HCT116 (cell line): Measurements from ENCODE around the gene WWOX. TPM values are rescaled to one million over a fixed set of nuclear protein-coding genes. Genes with fewer than 3 reads are reported as not detected.

Experiments
- ATAC-seq: fragments of 200-7000 bp; cut with Tn5 transposase; 2 replicates; pipeline ENCODE4 v1.9.1; 2020; ENCODE audit warnings: mild to moderate bottlenecking, moderate library complexity
- BruUV-seq: library from RNA; stranded (reverse); fragments of 400-500 nt; replicated peaks from 2 replicates; lab custom pipeline; 2021; lab: Mats Ljungman, UMichigan
- CTCF ChIA-PET: fragments of 300-600 bp; sonication (Branson Sonifier 250); formaldehyde crosslinking; loops from one replicate; lab custom pipeline; 2021; ENCODE audit warnings: antibody characterized with exemption; lab: Charles Lee
- POLR2A ChIA-PET: fragments of 300-600, 350-600 bp; sonication (Branson Sonifier 250); formaldehyde crosslinking; loops from one replicate; lab custom pipeline; 2021; ENCODE audit warnings: antibody characterized with exemption; lab: Charles Lee
- RAD21 ChIA-PET, 2 experiments: fragments of 300-600 bp; sonication (Branson Sonifier 250); formaldehyde crosslinking; loops; one replicate each; lab custom pipeline; 2023; ENCODE audit warnings: low total read pairs in 2 of 2; ENCODE audit not compliant: uncharacterized antibody in 2 of 2, unreplicated experiment in 2 of 2, low non-redundant PET in 1 of 2; lab: Charles Lee
- DNase-seq: peaks from one replicate; pipeline ENCODE4 v3.0.0-alpha.2; 2010; ENCODE audit warnings: low read depth, low spot score
- H2AFZ ChIP-seq: fragments of 200-600 bp; shearing (Covaris generic), sonication (generic); 2 replicates; pipeline ENCODE4 v1.6.1; 2017; ENCODE audit warnings: low read depth, mixed run types, mixed read lengths, antibody characterized with exemption, low read length; ENCODE audit not compliant: poor library complexity, severe bottlenecking
- H3K27ac ChIP-seq: 2 replicates; pipeline ENCODE4 v1.5.1; 2012; ENCODE audit warnings: low read depth, low read length
- H3K27me3 ChIP-seq: fragments of 200-600 bp; sonication (generic); 2 replicates; pipeline ENCODE4 v1.6.1; 2016; ENCODE audit warnings: mixed run types, low read length, mixed read lengths; ENCODE audit not compliant: insufficient read depth
- H3K36me3 ChIP-seq, 2 experiments: fragments of 200-500 bp in 1 of 2; fragments of 200-600 bp in 1 of 2; sonication (Bioruptor generic) in 1 of 2; sonication (generic) in 1 of 2; 2 replicates each; pipeline versions ENCODE4 v1.5.1 to v1.6.1; 2014 to 2016; ENCODE audit warnings: low read length in 2 of 2, inconsistent platforms in 1 of 2, mixed read lengths in 1 of 2, mixed run types in 1 of 2; ENCODE audit not compliant: insufficient read depth in 2 of 2, control insufficient read depth in 1 of 2
- H3K4me1 ChIP-seq, 2 experiments: fragments of 200-600 bp in 1 of 2; sonication (generic) in 1 of 2; 2 replicates each; pipeline versions ENCODE4 v1.5.1 to v1.6.1; 2012 to 2017; ENCODE audit warnings: low read length in 2 of 2, inconsistent platforms in 1 of 2, mild to moderate bottlenecking in 1 of 2, mixed read lengths in 1 of 2, mixed run types in 1 of 2, moderate library complexity in 1 of 2; ENCODE audit not compliant: insufficient read depth in 2 of 2, control insufficient read depth in 1 of 2
- H3K4me2 ChIP-seq: fragments of 200-600 bp; sonication (generic); 2 replicates; pipeline ENCODE4 v1.6.1; 2017; ENCODE audit warnings: mixed run types, low read length, mixed read lengths
- H3K4me3 ChIP-seq, 2 experiments: fragments of 200-600 bp in 1 of 2; sonication (generic) in 1 of 2; replicated peaks in 1 of 2; 2 replicates each; pipeline ENCODE4 v1.5.1; 2011 to 2016; ENCODE audit warnings: low read length in 2 of 2, control low read depth in 1 of 2, low read depth in 1 of 2, mild to moderate bottlenecking in 1 of 2, mixed read lengths in 1 of 2, mixed run types in 1 of 2
- H3K79me2 ChIP-seq: fragments of 200-600 bp; sonication (generic); 2 replicates; pipeline ENCODE4 v1.6.1; 2017; ENCODE audit warnings: mild to moderate bottlenecking, mixed run types, low read length, moderate library complexity, mixed read lengths; ENCODE audit not compliant: insufficient read depth
- H3K9ac ChIP-seq: fragments of 200-600 bp; sonication (generic); 2 replicates; pipeline ENCODE4 v1.6.1; 2016; ENCODE audit warnings: low read length, mixed read lengths
- H3K9me2 ChIP-seq: fragments of 200-600 bp; sonication (generic), shearing (Covaris generic); 2 replicates; pipeline ENCODE4 v1.6.1; 2017; ENCODE audit warnings: mixed run types, mild to moderate bottlenecking, moderate library complexity; ENCODE audit not compliant: insufficient read depth
- H3K9me3 ChIP-seq, 2 experiments: fragments of 200-500 bp in 1 of 2; fragments of 200-600 bp in 1 of 2; sonication (Bioruptor generic) in 1 of 2; sonication (generic) in 1 of 2; 2 replicates each; pipeline ENCODE4 v1.6.1; 2014 to 2017; ENCODE audit warnings: low read length in 2 of 2, mixed read lengths in 2 of 2, inconsistent platforms in 1 of 2, low read depth in 1 of 2, mild to moderate bottlenecking in 1 of 2, mixed run types in 1 of 2, moderate library complexity in 1 of 2; ENCODE audit not compliant: control insufficient read depth in 1 of 2, insufficient read depth in 1 of 2
- H4K20me1 ChIP-seq: fragments of 200-600 bp; sonication (generic), shearing (Covaris generic); 2 replicates; pipeline ENCODE4 v1.6.1; 2017; ENCODE audit warnings: mixed run types, mild to moderate bottlenecking, moderate library complexity; ENCODE audit not compliant: insufficient read depth
- CBX3 ChIP-seq: IDR thresholded peaks from 2 replicates; pipeline ENCODE4 v1.6.1; 2012; ENCODE audit warnings: low read depth
- CEBPB ChIP-seq: IDR thresholded peaks from 2 replicates; pipeline ENCODE4 v1.6.1; 2012; ENCODE audit warnings: low read depth
- EGR1 ChIP-seq: IDR thresholded peaks from 2 replicates; pipeline ENCODE4 v1.6.1; 2012; ENCODE audit warnings: low read depth
- ELF1 ChIP-seq: IDR thresholded peaks from 2 replicates; pipeline ENCODE4 v1.6.1; 2012; ENCODE audit warnings: low read depth, borderline replicate concordance
- EZH2 ChIP-seq: fragments of 200-600 bp; sonication (generic); IDR thresholded peaks from 2 replicates; pipeline ENCODE4 v1.6.1; 2017; ENCODE audit warnings: antibody characterized with exemption, mixed run types
- FOSL1 ChIP-seq: IDR thresholded peaks from 2 replicates; pipeline ENCODE4 v1.6.1; 2012; ENCODE audit warnings: low read depth
- JUND ChIP-seq: IDR thresholded peaks from 2 replicates; pipeline ENCODE4 v1.6.1; 2012
- POLR2A ChIP-seq: IDR thresholded peaks from 2 replicates; pipeline ENCODE4 v1.7.0; 2011; ENCODE audit warnings: borderline replicate concordance; ENCODE audit not compliant: insufficient read depth, insufficient read length; ENCODE audit errors: extremely low read depth
- POLR2AphosphoS5 ChIP-seq: IDR thresholded peaks from 2 replicates; pipeline ENCODE4 v1.6.1; 2011; ENCODE audit warnings: mild to moderate bottlenecking, low read depth, low read length, moderate library complexity
- RAD21 ChIP-seq: IDR thresholded peaks from 2 replicates; pipeline ENCODE4 v1.6.1; 2012; ENCODE audit warnings: low read depth, mild to moderate bottlenecking
- SP1 ChIP-seq: IDR thresholded peaks from 2 replicates; pipeline ENCODE4 v1.6.1; 2012; ENCODE audit warnings: low read depth
- SRF ChIP-seq: IDR thresholded peaks from 2 replicates; pipeline ENCODE4 v1.6.1; 2012; ENCODE audit warnings: low read depth
- YY1 ChIP-seq: IDR thresholded peaks from 2 replicates; pipeline ENCODE4 v1.6.1; 2011; ENCODE audit warnings: low read length, low read depth, moderate library complexity, mild to moderate bottlenecking; ENCODE audit not compliant: insufficient replicate concordance; ENCODE audit errors: extremely low read depth
- ZBTB33 ChIP-seq: IDR thresholded peaks from 2 replicates; pipeline ENCODE4 v1.6.1; 2011; ENCODE audit warnings: mild to moderate bottlenecking, low read length, moderate library complexity; ENCODE audit not compliant: insufficient replicate concordance; ENCODE audit errors: extremely low read depth
- ZNF274 ChIP-seq: fragments of 200-500 bp; sonication (Bioruptor generic); IDR thresholded peaks from 2 replicates; pipeline ENCODE4 v1.6.1; 2014; ENCODE audit warnings: mild to moderate bottlenecking, low read depth, low read length, inconsistent platforms
- intact Hi-C: fragments of 100-400 bp; cut with micrococcal nuclease; formaldehyde crosslinking; loops from 2 replicates; pipeline ENCODE4 v1.10.0; 2022
- total RNA-seq: library from RNA; stranded (reverse); gene quantifications from one replicate; pipeline ENCODE4 v1.2.1, GENCODE V29; 2021; ENCODE audit not compliant: unreplicated experiment
- TF ChIP-seq, protein P1 (sequence below): IDR thresholded peaks from 2 replicates; pipeline ENCODE4 v1.6.1; 2012
- TF ChIP-seq, protein P2 (sequence below): IDR thresholded peaks from 2 replicates; pipeline ENCODE4 v1.6.1; 2012; ENCODE audit warnings: low read depth

Gene WWOX
- total RNA-seq, 1 experiment from 2014 or later = 13.7 TPM

DNA sequence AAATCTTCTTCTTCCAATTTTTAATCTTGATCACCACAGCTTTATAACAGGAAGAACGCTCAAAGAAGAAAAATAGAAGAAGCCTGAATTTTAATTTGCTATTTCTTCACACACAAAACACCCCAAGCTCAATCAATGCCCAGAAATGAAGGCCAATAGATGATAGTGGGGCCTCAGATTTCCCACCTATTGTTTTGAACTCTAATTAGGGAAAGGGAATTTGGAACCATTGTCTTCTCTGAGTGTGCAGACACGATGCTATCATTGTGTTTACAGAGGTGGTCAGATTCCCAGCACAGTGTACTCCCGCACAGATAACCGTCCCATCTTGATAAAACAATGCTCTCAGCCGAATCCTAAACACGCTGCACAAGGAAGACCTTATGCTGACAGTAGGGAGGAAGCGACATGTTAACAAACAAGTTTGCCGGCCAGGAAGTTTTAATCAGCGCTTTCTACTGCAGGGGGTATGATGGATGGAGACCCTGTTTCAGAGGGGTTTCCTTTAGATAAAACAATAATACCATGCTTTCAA is 816.4 kb downstream of the WWOX start:
- no peaks in the 10 kb centered on the region for H3K27me3 ChIP-seq
- no peaks in the 10 kb centered on the region for H3K9me2 ChIP-seq
- DNase-seq = no peak
- H3K4me2 ChIP-seq = no peak overlapping the region
- no peak overlapping the region for H3K9ac ChIP-seq
- no peaks in the 10 kb centered on the region for H3K4me1 ChIP-seq
- ChIA-PET POLR2A (no interaction called here), RAD21 (no interaction called here), CTCF (no interaction called here)
- TF ChIP-seq CEBPB = no peak
- TF ChIP-seq POLR2A = no peak
- TF ChIP-seq ZBTB33 = no peak
- TF ChIP-seq EZH2 = no peak
- TF ChIP-seq POLR2AphosphoS5 = no peak
- TF ChIP-seq, protein P1, sequence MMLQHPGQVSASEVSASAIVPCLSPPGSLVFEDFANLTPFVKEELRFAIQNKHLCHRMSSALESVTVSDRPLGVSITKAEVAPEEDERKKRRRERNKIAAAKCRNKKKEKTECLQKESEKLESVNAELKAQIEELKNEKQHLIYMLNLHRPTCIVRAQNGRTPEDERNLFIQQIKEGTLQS = no peak
- TF ChIP-seq FOSL1 = no peak
- TF ChIP-seq ZNF274 = no peak
- no peak for TF ChIP-seq ELF1
- no peak for TF ChIP-seq SP1
- no peak for TF ChIP-seq CBX3
- TF ChIP-seq RAD21 = no peak
- no peak for TF ChIP-seq EGR1
- TF ChIP-seq SRF = no peak
- TF ChIP-seq YY1 = no peak
- TF ChIP-seq, protein P2, sequence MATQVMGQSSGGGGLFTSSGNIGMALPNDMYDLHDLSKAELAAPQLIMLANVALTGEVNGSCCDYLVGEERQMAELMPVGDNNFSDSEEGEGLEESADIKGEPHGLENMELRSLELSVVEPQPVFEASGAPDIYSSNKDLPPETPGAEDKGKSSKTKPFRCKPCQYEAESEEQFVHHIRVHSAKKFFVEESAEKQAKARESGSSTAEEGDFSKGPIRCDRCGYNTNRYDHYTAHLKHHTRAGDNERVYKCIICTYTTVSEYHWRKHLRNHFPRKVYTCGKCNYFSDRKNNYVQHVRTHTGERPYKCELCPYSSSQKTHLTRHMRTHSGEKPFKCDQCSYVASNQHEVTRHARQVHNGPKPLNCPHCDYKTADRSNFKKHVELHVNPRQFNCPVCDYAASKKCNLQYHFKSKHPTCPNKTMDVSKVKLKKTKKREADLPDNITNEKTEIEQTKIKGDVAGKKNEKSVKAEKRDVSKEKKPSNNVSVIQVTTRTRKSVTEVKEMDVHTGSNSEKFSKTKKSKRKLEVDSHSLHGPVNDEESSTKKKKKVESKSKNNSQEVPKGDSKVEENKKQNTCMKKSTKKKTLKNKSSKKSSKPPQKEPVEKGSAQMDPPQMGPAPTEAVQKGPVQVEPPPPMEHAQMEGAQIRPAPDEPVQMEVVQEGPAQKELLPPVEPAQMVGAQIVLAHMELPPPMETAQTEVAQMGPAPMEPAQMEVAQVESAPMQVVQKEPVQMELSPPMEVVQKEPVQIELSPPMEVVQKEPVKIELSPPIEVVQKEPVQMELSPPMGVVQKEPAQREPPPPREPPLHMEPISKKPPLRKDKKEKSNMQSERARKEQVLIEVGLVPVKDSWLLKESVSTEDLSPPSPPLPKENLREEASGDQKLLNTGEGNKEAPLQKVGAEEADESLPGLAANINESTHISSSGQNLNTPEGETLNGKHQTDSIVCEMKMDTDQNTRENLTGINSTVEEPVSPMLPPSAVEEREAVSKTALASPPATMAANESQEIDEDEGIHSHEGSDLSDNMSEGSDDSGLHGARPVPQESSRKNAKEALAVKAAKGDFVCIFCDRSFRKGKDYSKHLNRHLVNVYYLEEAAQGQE = no peak
- no peak for TF ChIP-seq JUND
- peaks cover 10 to 17% of the 10 kb centered on the region in 2 experiments; a peak in 2 of 4 replicates for H3K9me3 ChIP-seq
- no peaks in the 10 kb centered on the region for H3K79me2 ChIP-seq
- ATAC-seq = no peak
- no peak overlapping the region for H3K27ac ChIP-seq
- no peaks in the 10 kb centered on the region for H3K36me3 ChIP-seq
- no peak overlapping the region for H3K4me3 ChIP-seq
- intact Hi-C loops = no loop called here
- no TSS peak for BruUV-seq
- H2AFZ ChIP-seq = no peak overlapping the region
- no peaks in the 10 kb centered on the region for H4K20me1 ChIP-seq
